HEK293 (cell line): Measurements from ENCODE around the gene MYO3A.
A peak's percentile ranks its signal among the peaks of the same experiment; 100 is the strongest.

Experiments used
- CTCF ChIA-PET: fragments of 350-600 bp; formaldehyde crosslinking; extraction: SDS; loops from one replicate; lab custom pipeline; 2021; ENCODE audit warnings: antibody characterized with exemption; lab: Yijun Ruan, JAX
- POLR2A ChIA-PET: fragments of 300-600 bp; formaldehyde crosslinking; extraction: SDS; loops from one replicate; lab custom pipeline; 2020; ENCODE audit warnings: antibody characterized with exemption, inconsistent platforms; lab: Yijun Ruan, JAX
- H3K27ac ChIP-seq: fragments of 200-500 bp; sonication (Bioruptor generic); 2 replicates; pipeline ENCODE4 v1.5.1; 2014; ENCODE audit warnings: low read depth, low read length, control low read depth, inconsistent platforms; ENCODE audit errors: extremely low read depth
- H3K36me3 ChIP-seq, 2 experiments: fragments of 200-500 bp in 1 of 2; sonication (Bioruptor generic) in 1 of 2; 1 replicate in 1 of 2; 2 replicates in 1 of 2; pipeline ENCODE4 v1.5.1; 2014 to 2017; ENCODE audit warnings: inconsistent platforms in 2 of 2, low read length in 2 of 2; ENCODE audit not compliant: control insufficient read depth in 2 of 2, insufficient read depth in 1 of 2
- H3K4me1 ChIP-seq: fragments of 200-500 bp; sonication (Bioruptor generic); 2 replicates; pipeline ENCODE4 v1.5.1; 2014; ENCODE audit warnings: mild to moderate bottlenecking, low read length, inconsistent platforms; ENCODE audit not compliant: control insufficient read depth, insufficient read depth
- H3K4me3 ChIP-seq: 2 replicates; pipeline ENCODE4 v1.5.1; 2011; ENCODE audit warnings: low read depth, mild to moderate bottlenecking, control low read depth, low read length, moderate library complexity
- H3K9me3 ChIP-seq: fragments of 200-500 bp; sonication (Bioruptor generic); 2 replicates; pipeline ENCODE4 v1.5.1; 2014; ENCODE audit warnings: low read depth, low read length, inconsistent platforms; ENCODE audit not compliant: control insufficient read depth, insufficient read depth
- GFI1B ChIP-seq: fragments of 450-650 bp; formaldehyde crosslinking; IDR thresholded peaks from 2 replicates; pipeline ENCODE4 v1.5.1; 2016; ENCODE audit warnings: missing biosample characterization, missing genetic modification characterization
- HOXA7 ChIP-seq: sonication (generic); formaldehyde crosslinking; IDR thresholded peaks from 2 replicates; pipeline ENCODE4 v1.8.1; 2022; ENCODE audit warnings: missing genetic modification reagents, borderline replicate concordance
- IKZF3 ChIP-seq: fragments of 450-650 bp; IDR thresholded peaks from 2 replicates; pipeline ENCODE4 v1.5.0; 2018; ENCODE audit warnings: missing biosample characterization, mild to moderate bottlenecking, missing genetic modification characterization, moderate library complexity
- PRDM1 ChIP-seq: fragments of 450-650 bp; formaldehyde crosslinking; IDR thresholded peaks from 2 replicates; pipeline ENCODE4; 2016; ENCODE audit warnings: missing biosample characterization, missing genetic modification characterization
- SALL2 ChIP-seq: fragments of 450-650 bp; formaldehyde crosslinking; IDR thresholded peaks from 2 replicates; pipeline ENCODE4 v1.5.0; 2017; ENCODE audit warnings: missing biosample characterization, mild to moderate bottlenecking, missing genetic modification characterization, borderline replicate concordance
- SETDB1 ChIP-seq: IDR thresholded peaks from one replicate; pipeline ENCODE4 v1.6.1; 2017; ENCODE audit warnings: mild to moderate bottlenecking, low read length, moderate library complexity, mixed read lengths; ENCODE audit not compliant: insufficient read length
- ZBTB20 ChIP-seq: fragments of 450-650 bp; formaldehyde crosslinking; IDR thresholded peaks from 2 replicates; pipeline ENCODE4 v1.5.1; 2016; ENCODE audit warnings: missing biosample characterization, missing genetic modification characterization
- ZBTB48 ChIP-seq: fragments of 450-650 bp; formaldehyde crosslinking; IDR thresholded peaks from 2 replicates; pipeline ENCODE4 v1.5.1; 2016; ENCODE audit warnings: missing biosample characterization, missing genetic modification characterization
- ZNF10 ChIP-seq: fragments of 450-650 bp; formaldehyde crosslinking; IDR thresholded peaks from 2 replicates; pipeline ENCODE4 v1.5.1; 2017; ENCODE audit warnings: missing biosample characterization, missing genetic modification characterization
- ZNF112 ChIP-seq: fragments of 450-650 bp; formaldehyde crosslinking; IDR thresholded peaks from 2 replicates; pipeline ENCODE4 v1.5.0; 2017; ENCODE audit warnings: missing biosample characterization, missing genetic modification characterization
- ZNF132 ChIP-seq: fragments of 450-650 bp; formaldehyde crosslinking; IDR thresholded peaks from 2 replicates; pipeline ENCODE4 v1.5.1; 2017; ENCODE audit warnings: missing biosample characterization, missing genetic modification characterization, borderline replicate concordance
- ZNF202 ChIP-seq: fragments of 450-650 bp; formaldehyde crosslinking; IDR thresholded peaks from 2 replicates; pipeline ENCODE4 v1.5.1; 2016; ENCODE audit warnings: missing biosample characterization, missing genetic modification characterization, borderline replicate concordance
- ZNF302 ChIP-seq: fragments of 450-650 bp; formaldehyde crosslinking; IDR thresholded peaks from 2 replicates; pipeline ENCODE4 v1.5.1; 2016; ENCODE audit warnings: missing biosample characterization, missing genetic modification characterization, low read depth
- ZNF311 ChIP-seq: fragments of 450-650 bp; formaldehyde crosslinking; IDR thresholded peaks from 2 replicates; pipeline ENCODE4 v1.5.1; 2017; ENCODE audit warnings: missing biosample characterization, missing genetic modification characterization, borderline replicate concordance
- ZNF391 ChIP-seq: fragments of 450-650 bp; formaldehyde crosslinking; IDR thresholded peaks from 2 replicates; pipeline ENCODE4 v1.5.1; 2016; ENCODE audit warnings: low read depth, missing biosample characterization, missing genetic modification characterization, borderline replicate concordance
- ZNF404 ChIP-seq: fragments of 450-650 bp; formaldehyde crosslinking; IDR thresholded peaks from 2 replicates; pipeline ENCODE4 v1.5.1; 2017; ENCODE audit warnings: missing biosample characterization, missing genetic modification characterization
- ZNF426 ChIP-seq: fragments of 450-650 bp; formaldehyde crosslinking; IDR thresholded peaks from 2 replicates; pipeline ENCODE4 v1.5.1; 2017; ENCODE audit warnings: missing biosample characterization, missing genetic modification characterization, mild to moderate bottlenecking, inconsistent platforms, moderate library complexity
- ZNF433 ChIP-seq: fragments of 450-650 bp; formaldehyde crosslinking; IDR thresholded peaks from 2 replicates; pipeline ENCODE4 v1.5.1; 2016; ENCODE audit warnings: missing biosample characterization, missing genetic modification characterization, low read depth
- ZNF544 ChIP-seq: fragments of 450-650 bp; formaldehyde crosslinking; IDR thresholded peaks from 2 replicates; pipeline ENCODE4 v1.5.0; 2017; ENCODE audit warnings: missing biosample characterization, missing genetic modification characterization
- ZNF549 ChIP-seq: fragments of 450-650 bp; IDR thresholded peaks from 2 replicates; pipeline ENCODE4 v1.5.1; 2018; ENCODE audit warnings: missing biosample characterization, missing genetic modification characterization, mild to moderate bottlenecking, inconsistent platforms, moderate library complexity
- ZNF660 ChIP-seq: fragments of 450-650 bp; IDR thresholded peaks from 2 replicates; pipeline ENCODE4 v1.5.1; 2018; ENCODE audit warnings: missing biosample characterization, mild to moderate bottlenecking, missing genetic modification characterization
- ZNF664 ChIP-seq: fragments of 450-650 bp; formaldehyde crosslinking; IDR thresholded peaks from 2 replicates; pipeline ENCODE4 v1.5.1; 2016; ENCODE audit warnings: missing biosample characterization, missing genetic modification characterization
- ZNF701 ChIP-seq: fragments of 450-650 bp; formaldehyde crosslinking; IDR thresholded peaks from 2 replicates; pipeline ENCODE4 v1.5.1; 2016; ENCODE audit warnings: missing biosample characterization, missing genetic modification characterization
- ZNF792 ChIP-seq: fragments of 450-650 bp; formaldehyde crosslinking; IDR thresholded peaks from 2 replicates; pipeline ENCODE4 v1.5.1; 2016; ENCODE audit warnings: missing biosample characterization, missing genetic modification characterization
- ZSCAN16 ChIP-seq: fragments of 450-650 bp; formaldehyde crosslinking; IDR thresholded peaks from 2 replicates; pipeline ENCODE4 v1.5.1; 2016; ENCODE audit warnings: missing biosample characterization, missing genetic modification characterization
- ZXDB ChIP-seq: fragments of 450-650 bp; formaldehyde crosslinking; IDR thresholded peaks from 2 replicates; pipeline ENCODE4 v1.5.1; 2016; ENCODE audit warnings: missing biosample characterization, missing genetic modification characterization
- TF ChIP-seq, protein P1 (sequence below): fragments of 450-650 bp; formaldehyde crosslinking; optimal IDR thresholded peaks from 2 replicates; pipeline ENCODE3; 2016; ENCODE audit warnings: missing biosample characterization, mild to moderate bottlenecking, missing genetic modification characterization
- TF ChIP-seq, protein P2 (sequence below): fragments of 450-650 bp; formaldehyde crosslinking; IDR thresholded peaks from 2 replicates; pipeline ENCODE4; 2016; ENCODE audit warnings: missing biosample characterization, missing genetic modification characterization
- TF ChIP-seq, protein P3 (sequence below): fragments of 450-650 bp; formaldehyde crosslinking; IDR thresholded peaks from 2 replicates; pipeline ENCODE4 v1.5.1; 2016; ENCODE audit warnings: missing biosample characterization, missing genetic modification characterization

MYO3A gene

DNA sequence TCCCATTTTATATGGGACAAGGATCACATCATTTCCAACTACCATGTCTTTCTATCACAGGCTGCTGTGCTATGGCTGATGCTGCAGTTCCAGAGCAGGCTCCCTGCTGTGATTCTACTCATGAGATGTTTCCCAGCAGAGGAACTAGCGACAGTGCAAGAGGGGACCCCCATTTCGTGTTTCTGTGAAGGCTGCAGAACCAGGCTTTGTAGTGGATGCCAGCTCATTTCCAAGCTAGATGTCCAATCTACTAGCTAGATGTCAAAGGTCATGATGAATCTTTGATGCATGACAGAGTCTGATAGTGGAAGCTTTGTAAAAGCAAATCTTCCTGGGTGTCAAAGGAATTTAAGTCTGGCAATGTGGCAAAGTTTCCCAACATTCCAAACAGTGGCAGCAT is 21.2 kb upstream of the MYO3A start:
- Histone ChIP-seq H3K27ac (no peak overlapping the region), H3K4me3 (no peak overlapping the region), H3K4me1 (no peaks in the 10 kb centered on the region), H3K9me3 (no peaks in the 10 kb centered on the region), H3K36me3 (no peaks in the 10 kb centered on the region)
- CTCF ChIA-PET: interaction anchor here (0.6 kb wide), 1 partner anchor 1767 kb away, joined by 3 read pairs; no protein-coding TSS in a partner anchor
- TF ChIP-seq, protein P1, sequence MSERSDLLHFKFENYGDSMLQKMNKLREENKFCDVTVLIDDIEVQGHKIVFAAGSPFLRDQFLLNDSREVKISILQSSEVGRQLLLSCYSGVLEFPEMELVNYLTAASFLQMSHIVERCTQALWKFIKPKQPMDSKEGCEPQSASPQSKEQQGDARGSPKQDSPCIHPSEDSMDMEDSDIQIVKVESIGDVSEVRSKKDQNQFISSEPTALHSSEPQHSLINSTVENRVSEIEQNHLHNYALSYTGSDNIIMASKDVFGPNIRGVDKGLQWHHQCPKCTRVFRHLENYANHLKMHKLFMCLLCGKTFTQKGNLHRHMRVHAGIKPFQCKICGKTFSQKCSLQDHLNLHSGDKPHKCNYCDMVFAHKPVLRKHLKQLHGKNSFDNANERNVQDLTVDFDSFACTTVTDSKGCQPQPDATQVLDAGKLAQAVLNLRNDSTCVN (tag by site-specific recombination): no peak
- TF ChIP-seq ZNF10 (tag by site-specific recombination) (no peak), PRDM1 (tag by site-specific recombination) (no peak), ZNF544 (tag by site-specific recombination) (no peak), ZNF202 (tag by site-specific recombination) (no peak), ZNF701 (tag by site-specific recombination) (no peak), GFI1B (tag by site-specific recombination) (no peak), ZNF426 (tag by site-specific recombination) (no peak), ZNF302 (no peak), SETDB1 (no peak), ZNF404 (tag by site-specific recombination) (no peak), ZNF433 (tag by site-specific recombination) (no peak)
- POLR2A ChIA-PET: no interaction called here

DNA sequence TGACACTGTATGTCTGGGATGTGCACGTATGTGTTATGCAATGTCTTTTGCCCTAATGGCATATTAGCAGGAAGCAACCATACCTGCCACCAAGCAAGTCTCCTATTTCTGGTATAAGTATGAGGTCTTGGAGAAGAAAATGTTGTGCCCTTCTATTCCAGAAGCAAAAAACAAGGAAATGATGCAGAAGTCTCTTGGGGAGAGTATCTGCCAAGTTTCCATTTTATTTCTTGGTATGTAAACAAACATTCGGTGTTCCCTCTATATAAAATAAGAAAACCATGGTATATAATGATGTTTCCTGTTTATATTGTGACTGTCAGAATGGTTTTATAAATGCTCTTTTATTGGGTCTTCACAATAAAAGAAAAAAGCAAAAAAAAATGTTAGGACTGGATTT is 19.3 kb upstream of the MYO3A start:
- ChIA-PET CTCF (interaction anchor here (0.8 kb wide), 1 partner anchor 58 kb away, joined by 3 read pairs; no protein-coding TSS in a partner anchor), POLR2A (no interaction called here)
- no peaks in the 10 kb centered on the region for H3K4me1 ChIP-seq
- H3K9me3 ChIP-seq: no peaks in the 10 kb centered on the region
- no peak overlapping the region for H3K4me3 ChIP-seq
- TF ChIP-seq ZXDB: no peak
- no peak for TF ChIP-seq ZNF132
- H3K27ac ChIP-seq: no peak overlapping the region
- H3K36me3 ChIP-seq: no peaks in the 10 kb centered on the region

DNA sequence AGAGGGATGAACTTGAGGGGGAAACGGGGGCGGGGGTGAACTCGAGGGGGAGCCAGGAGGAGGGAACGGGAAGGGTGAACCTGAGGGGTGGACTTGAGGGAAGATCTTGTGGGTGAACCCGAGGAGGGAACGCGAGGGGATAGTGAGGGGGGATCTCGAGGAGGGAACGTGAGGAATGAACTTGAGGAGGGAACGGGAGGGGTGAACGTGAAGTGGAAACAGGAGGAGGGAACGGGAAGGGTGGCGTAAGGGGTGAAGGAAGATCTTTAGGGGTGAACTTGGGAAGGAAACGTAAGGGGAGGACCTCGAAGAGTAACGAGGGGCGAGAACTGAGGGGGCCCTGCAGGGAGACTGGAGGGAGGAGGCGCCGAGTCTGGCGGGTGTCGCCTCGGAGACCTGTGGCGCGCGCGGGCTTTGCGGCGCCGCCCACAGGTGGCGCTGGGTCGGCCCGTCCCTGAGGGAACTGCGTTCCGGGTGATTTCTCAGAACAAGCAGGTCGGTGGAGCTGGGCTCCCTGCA is 651 bp downstream of the MYO3A start:
- POLR2A ChIA-PET: interaction anchor here (0.8 kb wide), 1 partner anchor 792 kb away, joined by 5 read pairs; no protein-coding TSS in a partner anchor
- Histone ChIP-seq H3K36me3 (no peaks in the 10 kb centered on the region), H3K9me3 (no peaks in the 10 kb centered on the region), H3K4me3 (peak overlapping the region; percentile 61), H3K27ac (peak overlapping the region; percentile 88), H3K4me1 (no peaks in the 10 kb centered on the region)
- CTCF ChIA-PET: interaction anchor here (0.6 to 1.7 kb wide), 7 partner anchors 10 to 737 kb away, joined by 3 to 12 read pairs (median 3); no protein-coding TSS in a partner anchor
- TF ChIP-seq ZNF792 (tag by site-specific recombination) (peak; percentile 91; the same call in 1 of the 2 replicates), ZBTB48 (tag by site-specific recombination) (peak; percentile 99), ZSCAN16 (tag by site-specific recombination) (no peak), ZNF660 (tag by site-specific recombination) (peak; percentile 29), ZBTB20 (tag by site-specific recombination) (peak; percentile 96), ZNF311 (tag by site-specific recombination) (no peak), ZNF132 (no peak), HOXA7 (CRISPR knock-in tag) (no peak), IKZF3 (tag by site-specific recombination) (no peak), ZXDB (peak; percentile 79), SALL2 (no peak), ZNF664 (tag by site-specific recombination) (0 out of 2 replicates have a peak, but pooled peaks have one; percentile 4), ZNF391 (tag by site-specific recombination) (peak; percentile 79; the same call in 1 of the 2 replicates), ZNF549 (no peak), ZNF112 (tag by site-specific recombination) (no peak)
- TF ChIP-seq, protein P2, sequence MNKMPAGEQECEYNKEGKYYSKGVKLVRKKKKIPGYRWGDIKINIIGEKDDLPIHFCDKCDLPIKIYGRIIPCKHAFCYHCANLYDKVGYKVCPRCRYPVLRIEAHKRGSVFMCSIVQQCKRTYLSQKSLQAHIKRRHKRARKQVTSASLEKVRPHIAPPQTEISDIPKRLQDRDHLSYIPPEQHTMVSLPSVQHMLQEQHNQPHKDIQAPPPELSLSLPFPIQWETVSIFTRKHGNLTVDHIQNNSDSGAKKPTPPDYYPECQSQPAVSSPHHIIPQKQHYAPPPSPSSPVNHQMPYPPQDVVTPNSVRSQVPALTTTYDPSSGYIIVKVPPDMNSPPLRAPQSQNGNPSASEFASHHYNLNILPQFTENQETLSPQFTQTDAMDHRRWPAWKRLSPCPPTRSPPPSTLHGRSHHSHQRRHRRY (tag by site-specific recombination): 0 out of 2 replicates have a peak, but pooled peaks have one; percentile 80
- TF ChIP-seq, protein P3, sequence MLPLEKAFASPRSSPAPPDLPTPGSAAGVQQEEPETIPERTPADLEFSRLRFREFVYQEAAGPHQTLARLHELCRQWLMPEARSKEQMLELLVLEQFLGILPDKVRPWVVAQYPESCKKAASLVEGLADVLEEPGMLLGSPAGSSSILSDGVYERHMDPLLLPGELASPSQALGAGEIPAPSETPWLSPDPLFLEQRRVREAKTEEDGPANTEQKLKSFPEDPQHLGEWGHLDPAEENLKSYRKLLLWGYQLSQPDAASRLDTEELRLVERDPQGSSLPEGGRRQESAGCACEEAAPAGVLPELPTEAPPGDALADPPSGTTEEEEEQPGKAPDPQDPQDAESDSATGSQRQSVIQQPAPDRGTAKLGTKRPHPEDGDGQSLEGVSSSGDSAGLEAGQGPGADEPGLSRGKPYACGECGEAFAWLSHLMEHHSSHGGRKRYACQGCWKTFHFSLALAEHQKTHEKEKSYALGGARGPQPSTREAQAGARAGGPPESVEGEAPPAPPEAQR (tag by site-specific recombination): peak; percentile 54; the same call in 1 of the 2 replicates
